Measurements from ENCODE around the gene ROBO2.

ROBO2 gene

DNA sequence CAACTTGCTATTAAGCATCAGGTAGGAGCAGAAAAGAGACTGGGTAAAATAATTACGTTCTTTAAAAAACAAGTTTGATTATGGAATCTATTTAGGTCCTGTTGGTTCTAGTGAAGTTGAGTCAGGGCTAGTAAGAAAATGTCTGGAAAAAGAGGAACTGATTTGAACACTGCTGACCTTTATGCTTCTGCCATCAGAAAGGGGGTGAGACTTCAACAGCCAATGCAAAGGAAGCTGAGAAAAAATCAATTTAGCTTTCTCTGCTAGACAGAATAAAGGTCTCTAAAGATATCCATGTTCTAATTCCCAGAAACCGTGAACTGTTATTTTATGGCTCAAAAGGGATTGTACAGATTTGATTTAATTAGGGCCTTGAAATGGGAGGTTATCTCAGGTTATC is 157.5 kb downstream of the ROBO2 start:
- DNase-seq: no peak
- Histone ChIP-seq H3K4me1 (ENCODE audit: control extremely low read depth in 1 of 4, control insufficient read depth in 4 of 4, insufficient read depth in 4 of 4, low read length in 3 of 4) (no peaks in the 10 kb centered on the region), H3K36me3 (ENCODE audit: control insufficient read depth in 4 of 4, insufficient read depth in 4 of 4, low read length in 3 of 4) (no peaks in the 10 kb centered on the region), H3K27ac (ENCODE audit: insufficient read depth in 1 of 2, low read depth in 1 of 2, low read length in 2 of 2, poor library complexity in 1 of 2, severe bottlenecking in 2 of 2) (no peak overlapping the region), H3K4me3 (ENCODE audit: control insufficient read depth in 1 of 7, extremely low read depth in 1 of 7, insufficient read depth in 4 of 7, low read depth in 2 of 7, low read length in 6 of 7) (no peak overlapping the region), H3K9me3 (ENCODE audit: control extremely low read depth in 1 of 5, control insufficient read depth in 4 of 5, insufficient read depth in 2 of 5, low read depth in 1 of 5, low read length in 4 of 5) (no peaks in the 10 kb centered on the region), H3K27me3 (replicated peaks in 2 of 5; ENCODE audit: control insufficient read depth in 4 of 5, insufficient read depth in 5 of 5, low read length in 4 of 5) (no peaks in the 10 kb centered on the region)
- POLR2A ChIA-PET: no interaction called here
- CTCF ChIA-PET: no interaction called here
- 87% methylated on average over 1 of the region's 2 CpGs for WGBS (ENCODE audit: insufficient coverage)

DNA sequence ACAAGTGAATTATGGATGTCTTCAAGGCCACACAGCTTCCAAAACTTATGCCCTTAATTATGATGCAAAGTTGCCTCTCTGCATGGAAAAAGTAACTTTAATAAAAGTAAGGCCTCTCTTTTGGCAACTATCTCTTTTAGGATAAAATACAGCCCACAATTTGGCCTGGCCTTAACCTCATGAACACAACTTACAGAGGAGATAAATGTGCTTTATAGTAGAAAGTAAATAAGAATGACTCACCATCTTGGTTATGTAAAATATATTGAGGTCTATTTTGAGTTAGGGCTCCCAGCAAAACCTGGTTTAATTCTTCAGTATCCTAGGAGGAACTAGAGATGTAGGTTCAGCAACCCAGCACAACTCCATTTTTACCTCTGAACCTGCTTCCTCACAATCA is 164.0 kb downstream of the ROBO2 start:
- Histone ChIP-seq H3K9me3 (ENCODE audit: control extremely low read depth in 1 of 5, control insufficient read depth in 4 of 5, insufficient read depth in 2 of 5, low read depth in 1 of 5, low read length in 4 of 5) (no peaks in the 10 kb centered on the region), H3K4me3 (ENCODE audit: control insufficient read depth in 1 of 7, extremely low read depth in 1 of 7, insufficient read depth in 4 of 7, low read depth in 2 of 7, low read length in 6 of 7) (no peak overlapping the region)
- CTCF ChIA-PET: no interaction called here

DNA sequence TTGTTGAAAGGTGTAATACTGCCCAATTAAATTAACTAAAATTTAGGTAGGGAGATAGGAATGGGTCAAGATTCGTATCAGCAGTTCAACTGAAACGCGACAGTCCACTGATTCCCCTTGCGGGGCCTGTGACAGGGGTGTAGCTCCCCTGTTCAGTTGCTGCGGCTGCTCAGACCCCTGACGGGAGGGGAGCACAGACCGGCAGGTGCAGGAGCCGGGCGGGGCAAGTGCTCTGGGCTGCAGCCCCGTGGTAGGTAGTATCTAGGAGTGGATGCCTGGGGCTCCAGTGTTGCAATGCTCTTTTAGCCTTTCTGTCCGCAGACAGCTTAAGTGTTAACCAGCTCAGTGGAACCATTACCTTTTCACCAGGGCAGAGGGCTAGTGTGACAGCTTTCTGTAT is 164.9 kb downstream of the ROBO2 start:
- CTCF ChIA-PET: no interaction called here
- Histone ChIP-seq H3K9me3 (ENCODE audit: control extremely low read depth in 1 of 5, control insufficient read depth in 4 of 5, insufficient read depth in 2 of 5, low read depth in 1 of 5, low read length in 4 of 5) (no peaks in the 10 kb centered on the region), H3K4me1 (ENCODE audit: control extremely low read depth in 1 of 4, control insufficient read depth in 4 of 4, insufficient read depth in 4 of 4, low read length in 3 of 4) (no peaks in the 10 kb centered on the region), H3K27me3 (replicated peaks in 2 of 5; ENCODE audit: control insufficient read depth in 4 of 5, insufficient read depth in 5 of 5, low read length in 4 of 5) (no peaks in the 10 kb centered on the region), H3K36me3 (ENCODE audit: control insufficient read depth in 4 of 4, insufficient read depth in 4 of 4, low read length in 3 of 4) (no peaks in the 10 kb centered on the region), H3K27ac (ENCODE audit: insufficient read depth in 1 of 2, low read depth in 1 of 2, low read length in 2 of 2, poor library complexity in 1 of 2, severe bottlenecking in 2 of 2) (no peak overlapping the region), H3K4me3 (ENCODE audit: control insufficient read depth in 1 of 7, extremely low read depth in 1 of 7, insufficient read depth in 4 of 7, low read depth in 2 of 7, low read length in 6 of 7) (no peak overlapping the region)
- WGBS (ENCODE audit: insufficient coverage): 85% methylated on average over 11 of the region's 11 CpGs
- POLR2A ChIA-PET: no interaction called here
- no peak for DNase-seq

More for the DNA sequence above, 164.0 kb downstream of the ROBO2 start:
- Histone ChIP-seq H3K27me3 (replicated peaks in 2 of 5; ENCODE audit: control insufficient read depth in 4 of 5, insufficient read depth in 5 of 5, low read length in 4 of 5) (no peaks in the 10 kb centered on the region), H3K4me1 (ENCODE audit: control extremely low read depth in 1 of 4, control insufficient read depth in 4 of 4, insufficient read depth in 4 of 4, low read length in 3 of 4) (no peaks in the 10 kb centered on the region), H3K27ac (ENCODE audit: insufficient read depth in 1 of 2, low read depth in 1 of 2, low read length in 2 of 2, poor library complexity in 1 of 2, severe bottlenecking in 2 of 2) (no peak overlapping the region), H3K36me3 (ENCODE audit: control insufficient read depth in 4 of 4, insufficient read depth in 4 of 4, low read length in 3 of 4) (no peaks in the 10 kb centered on the region)
- DNase-seq: no peak
- POLR2A ChIA-PET: no interaction called here

DNA sequence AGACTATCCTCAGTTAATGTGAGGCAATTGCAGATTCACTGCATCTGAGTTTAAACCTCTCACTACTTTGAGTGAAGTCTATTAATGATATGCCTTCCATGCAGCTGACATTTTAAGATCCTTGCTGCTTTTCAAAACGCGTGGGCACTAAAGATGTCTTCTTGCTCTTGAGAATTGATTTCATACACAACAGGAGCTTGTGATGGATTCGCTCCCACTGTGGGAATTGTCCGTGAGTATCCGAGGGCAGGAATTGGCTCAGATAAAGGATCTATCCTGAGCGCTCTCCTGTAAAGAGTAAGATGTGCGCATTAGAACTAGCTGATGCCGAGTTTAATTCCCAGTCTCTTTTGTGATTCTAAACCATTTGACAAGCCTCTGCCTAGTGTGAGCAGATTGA is 167.9 kb downstream of the ROBO2 start:
- Histone ChIP-seq H3K4me1 (ENCODE audit: control extremely low read depth in 1 of 4, control insufficient read depth in 4 of 4, insufficient read depth in 4 of 4, low read length in 3 of 4) (no peaks in the 10 kb centered on the region), H3K27me3 (replicated peaks in 2 of 5; ENCODE audit: control insufficient read depth in 4 of 5, insufficient read depth in 5 of 5, low read length in 4 of 5) (no peaks in the 10 kb centered on the region), H3K4me3 (ENCODE audit: control insufficient read depth in 1 of 7, extremely low read depth in 1 of 7, insufficient read depth in 4 of 7, low read depth in 2 of 7, low read length in 6 of 7) (no peak overlapping the region), H3K27ac (ENCODE audit: insufficient read depth in 1 of 2, low read depth in 1 of 2, low read length in 2 of 2, poor library complexity in 1 of 2, severe bottlenecking in 2 of 2) (no peak overlapping the region), H3K36me3 (ENCODE audit: control insufficient read depth in 4 of 4, insufficient read depth in 4 of 4, low read length in 3 of 4) (no peaks in the 10 kb centered on the region), H3K9me3 (ENCODE audit: control extremely low read depth in 1 of 5, control insufficient read depth in 4 of 5, insufficient read depth in 2 of 5, low read depth in 1 of 5, low read length in 4 of 5) (no peaks in the 10 kb centered on the region)
- ChIA-PET CTCF (no interaction called here), POLR2A (no interaction called here)
- WGBS (ENCODE audit: insufficient coverage): 92% methylated on average over 8 of the region's 8 CpGs
- DNase-seq: no peak

DNA sequence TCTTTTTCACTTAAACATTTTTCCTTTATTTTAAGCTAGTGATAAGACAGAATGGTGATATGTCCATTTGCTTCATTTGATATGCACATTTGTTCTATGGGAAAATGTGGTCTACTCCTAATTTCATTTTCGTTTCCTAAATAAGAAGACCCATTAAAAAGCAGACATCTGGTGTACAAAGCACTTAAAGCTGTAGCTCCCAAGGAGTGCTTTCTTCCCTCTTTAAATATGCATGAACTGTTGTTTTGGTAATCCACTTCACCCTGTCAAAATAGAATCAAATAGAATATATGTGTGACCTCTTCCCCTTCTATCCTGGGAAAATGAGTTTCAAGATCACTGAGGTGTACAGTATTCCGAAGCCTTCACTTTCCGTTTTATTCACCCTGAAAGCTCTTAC is 182.8 kb downstream of the ROBO2 start:
- H3K36me3 ChIP-seq (ENCODE audit: control insufficient read depth in 4 of 4, insufficient read depth in 4 of 4, low read length in 3 of 4): no peaks in the 10 kb centered on the region
- CTCF ChIA-PET: interaction anchor here (1.3 kb wide), 1 partner anchor 17 kb away, joined by 4 read pairs; no protein-coding TSS in a partner anchor
- H3K4me1 ChIP-seq (ENCODE audit: control extremely low read depth in 1 of 4, control insufficient read depth in 4 of 4, insufficient read depth in 4 of 4, low read length in 3 of 4): no peaks in the 10 kb centered on the region
- DNase-seq: no peak
- no peaks in the 10 kb centered on the region for H3K27me3 ChIP-seq (replicated peaks in 2 of 5; ENCODE audit: control insufficient read depth in 4 of 5, insufficient read depth in 5 of 5, low read length in 4 of 5)
- H3K27ac ChIP-seq (ENCODE audit: insufficient read depth in 1 of 2, low read depth in 1 of 2, low read length in 2 of 2, poor library complexity in 1 of 2, severe bottlenecking in 2 of 2): no peak overlapping the region
- WGBS (ENCODE audit: insufficient coverage): no CpG with 5 or more reads among the region's 3 CpGs
- no peaks in the 10 kb centered on the region for H3K9me3 ChIP-seq (ENCODE audit: control extremely low read depth in 1 of 5, control insufficient read depth in 4 of 5, insufficient read depth in 2 of 5, low read depth in 1 of 5, low read length in 4 of 5)
- POLR2A ChIA-PET: no interaction called here
- H3K4me3 ChIP-seq (ENCODE audit: control insufficient read depth in 1 of 7, extremely low read depth in 1 of 7, insufficient read depth in 4 of 7, low read depth in 2 of 7, low read length in 6 of 7): no peak overlapping the region

DNA sequence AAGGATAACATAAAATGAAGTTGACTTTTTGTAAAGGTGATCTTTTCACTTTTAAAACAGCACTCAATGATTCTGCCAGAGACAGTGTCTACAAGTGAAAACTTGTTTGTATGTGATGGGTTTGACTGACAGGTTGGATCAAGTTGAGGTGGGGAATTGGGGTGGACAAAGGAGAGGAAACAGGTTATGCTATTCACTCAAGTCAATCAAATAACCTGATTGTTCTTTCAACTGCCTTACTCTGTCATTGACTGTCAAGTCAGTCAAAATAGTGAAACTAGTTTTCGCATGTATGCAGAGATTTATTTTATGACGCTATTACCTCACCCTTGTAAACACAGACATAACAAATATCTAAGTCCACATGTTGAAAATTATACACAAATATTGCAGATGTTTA is 187.7 kb downstream of the ROBO2 start:
- no peaks in the 10 kb centered on the region for H3K36me3 ChIP-seq (ENCODE audit: control insufficient read depth in 4 of 4, insufficient read depth in 4 of 4, low read length in 3 of 4)
- H3K27ac ChIP-seq (ENCODE audit: insufficient read depth in 1 of 2, low read depth in 1 of 2, low read length in 2 of 2, poor library complexity in 1 of 2, severe bottlenecking in 2 of 2): no peak overlapping the region
- ChIA-PET POLR2A (no interaction called here), CTCF (no interaction called here)
- no peaks in the 10 kb centered on the region for H3K27me3 ChIP-seq (replicated peaks in 2 of 5; ENCODE audit: control insufficient read depth in 4 of 5, insufficient read depth in 5 of 5, low read length in 4 of 5)
- no peak overlapping the region for H3K4me3 ChIP-seq (ENCODE audit: control insufficient read depth in 1 of 7, extremely low read depth in 1 of 7, insufficient read depth in 4 of 7, low read depth in 2 of 7, low read length in 6 of 7)
- no CpG with 5 or more reads among the region's 2 CpGs for WGBS (ENCODE audit: insufficient coverage)
- no peaks in the 10 kb centered on the region for H3K4me1 ChIP-seq (ENCODE audit: control extremely low read depth in 1 of 4, control insufficient read depth in 4 of 4, insufficient read depth in 4 of 4, low read length in 3 of 4)
- H3K9me3 ChIP-seq (ENCODE audit: control extremely low read depth in 1 of 5, control insufficient read depth in 4 of 5, insufficient read depth in 2 of 5, low read depth in 1 of 5, low read length in 4 of 5): no peaks in the 10 kb centered on the region
- no peak for DNase-seq

DNA sequence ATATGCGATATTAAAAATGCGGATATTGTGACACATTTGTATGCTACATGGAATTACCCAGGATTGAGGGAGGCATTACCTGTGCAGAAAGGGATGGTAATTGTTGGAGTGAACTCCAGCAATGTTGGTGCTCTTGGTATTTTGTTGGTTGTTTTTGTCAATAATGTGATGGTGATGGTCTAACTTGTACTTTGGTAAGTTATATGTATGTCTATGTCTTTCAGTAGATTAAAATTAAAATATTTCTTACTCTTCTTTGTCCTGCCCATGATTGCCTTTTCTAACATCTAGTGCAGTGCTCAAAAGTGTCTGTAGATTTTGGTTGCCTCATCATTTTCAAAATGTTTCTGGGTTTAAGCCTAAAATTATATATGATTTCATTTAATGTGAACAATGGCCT is 192.7 kb downstream of the ROBO2 start:
- no peak overlapping the region for H3K4me3 ChIP-seq (ENCODE audit: control insufficient read depth in 1 of 7, extremely low read depth in 1 of 7, insufficient read depth in 4 of 7, low read depth in 2 of 7, low read length in 6 of 7)
- no peaks in the 10 kb centered on the region for H3K4me1 ChIP-seq (ENCODE audit: control extremely low read depth in 1 of 4, control insufficient read depth in 4 of 4, insufficient read depth in 4 of 4, low read length in 3 of 4)
- DNase-seq: no peak
- no peaks in the 10 kb centered on the region for H3K9me3 ChIP-seq (ENCODE audit: control extremely low read depth in 1 of 5, control insufficient read depth in 4 of 5, insufficient read depth in 2 of 5, low read depth in 1 of 5, low read length in 4 of 5)
- H3K27ac ChIP-seq (ENCODE audit: insufficient read depth in 1 of 2, low read depth in 1 of 2, low read length in 2 of 2, poor library complexity in 1 of 2, severe bottlenecking in 2 of 2): no peak overlapping the region
- ChIA-PET POLR2A (no interaction called here), CTCF (no interaction called here)
- no peaks in the 10 kb centered on the region for H3K27me3 ChIP-seq (replicated peaks in 2 of 5; ENCODE audit: control insufficient read depth in 4 of 5, insufficient read depth in 5 of 5, low read length in 4 of 5)
- H3K36me3 ChIP-seq (ENCODE audit: control insufficient read depth in 4 of 4, insufficient read depth in 4 of 4, low read length in 3 of 4): no peaks in the 10 kb centered on the region
- WGBS (ENCODE audit: insufficient coverage): 100% methylated on average over 2 of the region's 2 CpGs

DNA sequence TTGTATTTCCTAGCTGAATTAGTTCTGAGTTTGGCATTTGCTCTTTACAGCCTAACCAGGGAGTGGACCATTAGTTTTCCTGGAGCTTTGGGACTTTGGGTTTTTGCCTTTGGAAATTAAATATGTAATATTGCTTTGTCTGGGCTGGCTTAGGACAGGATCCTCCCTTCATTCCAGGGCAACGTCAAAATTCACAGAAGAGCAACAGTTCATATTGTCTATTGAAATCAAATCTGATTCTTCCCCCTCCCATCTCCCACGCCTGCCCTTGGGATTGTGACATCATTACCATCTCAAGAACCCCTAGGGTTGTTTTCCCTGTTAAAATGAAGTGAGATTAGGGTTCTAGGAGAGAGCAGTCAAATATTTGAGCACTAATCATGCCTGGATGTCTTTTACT is 194.1 kb downstream of the ROBO2 start:
- no peaks in the 10 kb centered on the region for H3K27me3 ChIP-seq (replicated peaks in 2 of 5; ENCODE audit: control insufficient read depth in 4 of 5, insufficient read depth in 5 of 5, low read length in 4 of 5)
- H3K4me1 ChIP-seq (ENCODE audit: control extremely low read depth in 1 of 4, control insufficient read depth in 4 of 4, insufficient read depth in 4 of 4, low read length in 3 of 4): no peaks in the 10 kb centered on the region
- no peak overlapping the region for H3K27ac ChIP-seq (ENCODE audit: insufficient read depth in 1 of 2, low read depth in 1 of 2, low read length in 2 of 2, poor library complexity in 1 of 2, severe bottlenecking in 2 of 2)
- WGBS (ENCODE audit: insufficient coverage): 88% methylated on average over 1 of the region's 2 CpGs
- ChIA-PET POLR2A (no interaction called here), CTCF (no interaction called here)
- H3K36me3 ChIP-seq (ENCODE audit: control insufficient read depth in 4 of 4, insufficient read depth in 4 of 4, low read length in 3 of 4): no peaks in the 10 kb centered on the region
- no peak overlapping the region for H3K4me3 ChIP-seq (ENCODE audit: control insufficient read depth in 1 of 7, extremely low read depth in 1 of 7, insufficient read depth in 4 of 7, low read depth in 2 of 7, low read length in 6 of 7)
- H3K9me3 ChIP-seq (ENCODE audit: control extremely low read depth in 1 of 5, control insufficient read depth in 4 of 5, insufficient read depth in 2 of 5, low read depth in 1 of 5, low read length in 4 of 5): no peaks in the 10 kb centered on the region
- no peak for DNase-seq

All from common myeloid progenitor, CD34-positive (primary cell).